Measurements from ENCODE around the gene UPF3B.

The UPF3B gene

GRCh38 chrX:119871599-119872395 is 19.0 kb upstream of the UPF3B start, which contains the start of the genes NDUFA1 and RNF113A:
Gene NDUFA1, plus strand, starts transcription at chrX:119871832. Its CDS starts 80 bp downstream, at chrX:119871912.
Gene RNF113A, minus strand, starts transcription at chrX:119871733. Its CDS starts 120 bp downstream, at chrX:119871613.
- H3K4me3 ChIP-seq (ENCODE audit: low read depth, low read length), result peak within 1 kb of the TSS; percentile 94
- TF ChIP-seq, protein P1, sequence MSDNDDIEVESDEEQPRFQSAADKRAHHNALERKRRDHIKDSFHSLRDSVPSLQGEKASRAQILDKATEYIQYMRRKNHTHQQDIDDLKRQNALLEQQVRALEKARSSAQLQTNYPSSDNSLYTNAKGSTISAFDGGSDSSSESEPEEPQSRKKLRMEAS (IDR thresholded peaks at IDR 0.05; ENCODE audit: low read depth, low read length), result peak; percentile 46
- TF ChIP-seq MYC (IDR thresholded peaks at IDR 0.05; ENCODE audit: low read depth, low read length) (peak; percentile 75), POLR2A (IDR thresholded peaks at IDR 0.05; ENCODE audit: extremely low read depth, insufficient read length) (peak; percentile 91)
- TF ChIP-seq, protein P2, sequence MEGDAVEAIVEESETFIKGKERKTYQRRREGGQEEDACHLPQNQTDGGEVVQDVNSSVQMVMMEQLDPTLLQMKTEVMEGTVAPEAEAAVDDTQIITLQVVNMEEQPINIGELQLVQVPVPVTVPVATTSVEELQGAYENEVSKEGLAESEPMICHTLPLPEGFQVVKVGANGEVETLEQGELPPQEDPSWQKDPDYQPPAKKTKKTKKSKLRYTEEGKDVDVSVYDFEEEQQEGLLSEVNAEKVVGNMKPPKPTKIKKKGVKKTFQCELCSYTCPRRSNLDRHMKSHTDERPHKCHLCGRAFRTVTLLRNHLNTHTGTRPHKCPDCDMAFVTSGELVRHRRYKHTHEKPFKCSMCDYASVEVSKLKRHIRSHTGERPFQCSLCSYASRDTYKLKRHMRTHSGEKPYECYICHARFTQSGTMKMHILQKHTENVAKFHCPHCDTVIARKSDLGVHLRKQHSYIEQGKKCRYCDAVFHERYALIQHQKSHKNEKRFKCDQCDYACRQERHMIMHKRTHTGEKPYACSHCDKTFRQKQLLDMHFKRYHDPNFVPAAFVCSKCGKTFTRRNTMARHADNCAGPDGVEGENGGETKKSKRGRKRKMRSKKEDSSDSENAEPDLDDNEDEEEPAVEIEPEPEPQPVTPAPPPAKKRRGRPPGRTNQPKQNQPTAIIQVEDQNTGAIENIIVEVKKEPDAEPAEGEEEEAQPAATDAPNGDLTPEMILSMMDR (IDR thresholded peaks at IDR 0.05; ENCODE audit: low read depth, low read length), result no peak
- DNase-seq (ENCODE audit: low read depth), result peak; percentile 94

- H3K4me3 ChIP-seq (ENCODE audit: low read depth, low read length), result peak overlapping the region; percentile 94
- peak; percentile 59 for DNase-seq (ENCODE audit: low read depth)
- TF ChIP-seq, protein P1 (IDR thresholded peaks at IDR 0.05; ENCODE audit: low read depth, low read length), result no peak
Measured at GRCh38 chrX:119871245-119871598, 18.5 kb upstream of the UPF3B start.

DNA sequence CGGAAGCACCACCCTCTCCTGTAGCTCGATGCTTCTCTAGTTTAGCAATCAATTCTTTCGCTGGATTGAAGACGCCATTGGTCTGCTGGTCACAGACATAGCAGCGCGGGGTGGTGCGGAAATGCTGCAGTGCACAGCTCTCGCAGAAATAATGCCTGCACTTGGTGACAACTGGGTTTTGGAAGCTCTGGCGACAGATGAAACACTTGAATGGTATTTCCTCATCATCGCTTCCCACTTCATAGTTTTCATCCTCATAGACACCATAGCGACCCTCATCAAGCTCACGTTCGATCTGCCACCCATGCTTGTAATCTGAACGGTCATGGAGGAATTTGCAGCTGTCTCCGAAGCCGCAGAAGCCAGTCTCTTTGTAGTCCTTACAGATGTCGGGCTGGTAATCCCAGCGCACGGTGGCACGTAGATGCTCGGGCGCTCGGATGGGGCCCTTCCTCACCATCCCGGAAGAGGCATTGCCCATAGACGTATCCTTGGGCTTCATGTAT is 17.9 kb upstream of the UPF3B start:
- H3K4me3 ChIP-seq (ENCODE audit: low read depth, low read length), result peak overlapping the region; percentile 94
- peak; percentile 69 for DNase-seq (ENCODE audit: low read depth)
- TF ChIP-seq MYC (IDR thresholded peaks at IDR 0.05; ENCODE audit: low read depth, low read length), result no peak
- TF ChIP-seq, protein P2 (IDR thresholded peaks at IDR 0.05; ENCODE audit: low read depth, low read length), result no peak
- TF ChIP-seq, protein P1 (IDR thresholded peaks at IDR 0.05; ENCODE audit: low read depth, low read length), result no peak
- TF ChIP-seq POLR2A (IDR thresholded peaks at IDR 0.05; ENCODE audit: extremely low read depth, insufficient read length), result no peak

DNA sequence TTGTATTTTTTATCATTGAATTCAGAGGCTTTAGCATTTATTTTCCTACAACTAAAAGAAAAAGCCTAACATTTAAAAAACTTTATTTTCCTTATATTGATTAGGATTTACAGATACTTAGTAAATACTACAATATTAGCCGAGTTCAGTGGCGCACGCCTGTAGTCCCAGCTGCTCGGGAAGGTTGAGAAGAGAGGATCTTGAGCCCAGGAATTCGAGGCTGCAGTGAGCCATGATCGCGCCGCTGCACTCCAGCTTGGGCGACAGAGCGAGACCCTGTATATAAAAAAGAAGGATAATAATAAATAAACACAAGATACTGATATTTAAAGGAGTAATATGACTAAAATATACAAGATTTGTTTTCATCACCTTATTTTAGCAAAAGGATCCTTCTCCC is 681 bp upstream of the UPF3B start:
- DNase-seq (ENCODE audit: low read depth), result no peak
- peak overlapping the region; percentile 44 for H3K4me3 ChIP-seq (ENCODE audit: low read depth, low read length)

DNA sequence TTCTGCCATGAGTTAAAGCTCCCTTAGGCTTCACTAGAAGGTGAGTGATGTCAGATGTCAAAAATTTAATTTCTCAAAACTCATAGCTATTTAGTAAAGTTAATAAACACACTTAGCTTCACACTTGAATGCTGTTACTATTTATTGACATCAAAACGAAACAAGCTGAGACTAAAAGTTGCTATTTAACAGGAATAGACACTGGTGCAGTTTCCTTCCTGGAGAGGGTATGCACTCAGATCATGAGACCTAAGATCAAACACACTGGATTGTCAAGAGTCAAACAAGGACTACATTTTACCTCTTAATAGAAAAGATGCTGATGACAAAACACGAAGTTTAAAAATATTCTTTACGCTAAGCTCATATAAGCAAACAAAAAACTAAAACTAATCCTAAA is 18.9 kb downstream of the UPF3B start:
- no peak for DNase-seq (ENCODE audit: low read depth)
- TF ChIP-seq POLR2A (IDR thresholded peaks at IDR 0.05; ENCODE audit: extremely low read depth, insufficient read length) (no peak), MYC (IDR thresholded peaks at IDR 0.05; ENCODE audit: low read depth, low read length) (no peak)
- TF ChIP-seq, protein P2 (IDR thresholded peaks at IDR 0.05; ENCODE audit: low read depth, low read length), result no peak
- TF ChIP-seq, protein P1 (IDR thresholded peaks at IDR 0.05; ENCODE audit: low read depth, low read length), result no peak
- no peak overlapping the region for H3K4me3 ChIP-seq (ENCODE audit: low read depth, low read length)

More for the DNA sequence above, 681 bp upstream of the UPF3B start:
- TF ChIP-seq POLR2A (IDR thresholded peaks at IDR 0.05; ENCODE audit: extremely low read depth, insufficient read length) (no peak), MYC (IDR thresholded peaks at IDR 0.05; ENCODE audit: low read depth, low read length) (no peak)
- TF ChIP-seq, protein P1 (IDR thresholded peaks at IDR 0.05; ENCODE audit: low read depth, low read length), result no peak
- TF ChIP-seq, protein P2 (IDR thresholded peaks at IDR 0.05; ENCODE audit: low read depth, low read length), result no peak

DNA sequence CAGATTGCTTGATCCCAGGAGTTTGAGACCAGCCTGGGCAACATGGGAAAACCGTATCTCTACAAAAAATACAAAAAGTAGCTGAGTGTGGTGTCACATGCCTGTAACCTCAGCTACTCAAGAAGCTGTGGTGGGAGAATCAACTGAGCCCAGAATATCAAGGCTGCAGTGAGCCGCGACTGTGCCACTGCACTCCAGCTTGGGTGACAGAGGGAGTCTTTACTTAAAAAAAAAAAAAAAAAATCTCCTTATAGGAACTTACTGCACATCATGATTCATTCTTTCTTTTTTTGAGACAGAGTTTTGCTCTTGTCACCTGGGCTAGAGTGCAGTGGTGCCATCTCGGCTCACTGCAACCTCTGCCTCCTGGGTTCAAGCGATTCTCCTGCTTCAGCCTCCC is 24.3 kb downstream of the UPF3B start:
- no peak overlapping the region for H3K4me3 ChIP-seq (ENCODE audit: low read depth, low read length)
- TF ChIP-seq, protein P2 (IDR thresholded peaks at IDR 0.05; ENCODE audit: low read depth, low read length), result no peak
- TF ChIP-seq POLR2A (IDR thresholded peaks at IDR 0.05; ENCODE audit: extremely low read depth, insufficient read length) (no peak), MYC (IDR thresholded peaks at IDR 0.05; ENCODE audit: low read depth, low read length) (no peak)
- TF ChIP-seq, protein P1 (IDR thresholded peaks at IDR 0.05; ENCODE audit: low read depth, low read length), result no peak
- DNase-seq (ENCODE audit: low read depth), result no peak
